ENCODE measurements around the gene TMEM161A. TPM values are rescaled to one million over a fixed set of nuclear protein-coding genes. Genes with fewer than 3 reads are reported as not detected.
"Not testable (repeated sequence)": the region's sequence is repeated elsewhere in the genome, so short reads cannot be mapped to it uniquely, and the experiment has no call there.

TMEM161A gene
- polyA plus RNA-seq, 3 donors = 14.3 to 22.5 (median 15.3) TPM

GRCh38 chr19:19139876-19140229 is 1.6 kb upstream of the TMEM161A start:
- H3K4me3 ChIP-seq (replicated peaks in 1 of 3; ENCODE audit: low read depth in 2 of 3, low read length in 3 of 3) = no peak overlapping the region
- H3K27me3 Mint-ChIP-seq (ENCODE audit: low read depth in 3 of 3) = peaks cover 8 to 11% (median 10%) of the 10 kb centered on the region in 3 donors

GRCh38 chr19:19137556-19138108 is 646 bp downstream of the TMEM161A start:
- Mint-ChIP-seq H3K27ac (peak overlapping the region in 4 of 7 donors; percentile 82 to 91 (median 87)), H3K27me3 (ENCODE audit: low read depth in 3 of 3) (peaks cover 8 to 10% (median 10%) of the 10 kb centered on the region in 3 donors), H3K9me3 (peaks cover 0 to 9% (median 2%) of the 10 kb centered on the region in 7 donors), H3K4me3 (peak overlapping the region; percentile 88 to 97), H3K36me3 (no peaks in the 10 kb centered on the region), H3K4me1 (peaks cover 28% of the 10 kb centered on the region)
- Histone ChIP-seq H3K27me3 (ENCODE audit: control insufficient read depth in 2 of 2, insufficient read depth in 2 of 2, low read length in 2 of 2) (no peaks in the 10 kb centered on the region), H3K4me1 (ENCODE audit: control insufficient read depth in 1 of 2, insufficient read depth in 2 of 2, low read length in 2 of 2) (peaks cover 19 to 21% of the 10 kb centered on the region in 2 donors), H3K9me3 (replicated peaks in 1 of 2; ENCODE audit: control insufficient read depth in 1 of 2, insufficient read depth in 1 of 2, low read length in 2 of 2) (peaks cover 0 to 5% of the 10 kb centered on the region in 2 donors), H3K79me2 (ENCODE audit: insufficient read depth, low read length) (no peaks in the 10 kb centered on the region), H4K20me1 (ENCODE audit: insufficient read depth, low read length) (no peaks in the 10 kb centered on the region), H2AFZ (ENCODE audit: insufficient read depth, low read depth, low read length, poor library complexity, severe bottlenecking) (peak overlapping the region; percentile 100), H3K4me2 (replicated peaks; ENCODE audit: extremely low read depth, low read length, poor library complexity, severe bottlenecking) (peak overlapping the region; percentile 95), H3K9ac (ENCODE audit: insufficient read depth, low read length, poor library complexity, severe bottlenecking) (peak overlapping the region; percentile 76), H3K4me3 (replicated peaks in 1 of 3; ENCODE audit: low read depth in 2 of 3, low read length in 3 of 3) (peak overlapping the region; percentile 29 to 79 (median 63)), H3K27ac (ENCODE audit: low read depth in 1 of 2, low read length in 2 of 2) (peak overlapping the region in 1 of 2 donors; percentile 76), H3K36me3 (replicated peaks in 1 of 2; ENCODE audit: control insufficient read depth in 1 of 2, insufficient read depth in 2 of 2, low read length in 2 of 2) (no peaks in the 10 kb centered on the region)
- no peak for TF ChIP-seq CTCF (IDR thresholded peaks at IDR 0.05)
- 33% methylated on average over 22 of the region's 25 CpGs for WGBS (ENCODE audit: insufficient coverage)
- intact Hi-C loops (cut with micrococcal nuclease) = loop anchor here (5.0 kb wide), 1 partner anchor 85 kb away; no protein-coding TSS in a partner anchor
- DNase-seq = no peak

More at GRCh38 chr19:19139876-19140229, 1.6 kb upstream of the TMEM161A start:
- Histone ChIP-seq H3K4me2 (replicated peaks; ENCODE audit: extremely low read depth, low read length, poor library complexity, severe bottlenecking) (no peak overlapping the region), H3K9me3 (replicated peaks in 1 of 2; ENCODE audit: control insufficient read depth in 1 of 2, insufficient read depth in 1 of 2, low read length in 2 of 2) (no peaks in the 10 kb centered on the region), H3K9ac (ENCODE audit: insufficient read depth, low read length, poor library complexity, severe bottlenecking) (no peak overlapping the region), H4K20me1 (ENCODE audit: insufficient read depth, low read length) (no peaks in the 10 kb centered on the region), H3K4me1 (ENCODE audit: control insufficient read depth in 1 of 2, insufficient read depth in 2 of 2, low read length in 2 of 2) (peaks cover 16 to 17% of the 10 kb centered on the region in 2 donors), H3K36me3 (replicated peaks in 1 of 2; ENCODE audit: control insufficient read depth in 1 of 2, insufficient read depth in 2 of 2, low read length in 2 of 2) (no peaks in the 10 kb centered on the region), H3K79me2 (ENCODE audit: insufficient read depth, low read length) (no peaks in the 10 kb centered on the region), H3K27me3 (ENCODE audit: control insufficient read depth in 2 of 2, insufficient read depth in 2 of 2, low read length in 2 of 2) (no peaks in the 10 kb centered on the region), H3K27ac (ENCODE audit: low read depth in 1 of 2, low read length in 2 of 2) (no peak overlapping the region), H2AFZ (ENCODE audit: insufficient read depth, low read depth, low read length, poor library complexity, severe bottlenecking) (no peak overlapping the region)
- no peak for DNase-seq
- TF ChIP-seq CTCF (IDR thresholded peaks at IDR 0.05) = peak; percentile 61
- no peaks in the 10 kb centered on the region for H3K36me3 Mint-ChIP-seq
- peaks cover 0 to 2% (median 0%) of the 10 kb centered on the region in 7 donors for H3K9me3 Mint-ChIP-seq
- peak overlapping the region in 1 of 7 donors; percentile 19 for H3K27ac Mint-ChIP-seq
- intact Hi-C loops (cut with micrococcal nuclease) = loop anchor here (5.0 kb wide), 1 partner anchor 88 kb away; no protein-coding TSS in a partner anchor
- no peak overlapping the region for H3K4me3 Mint-ChIP-seq
- H3K4me1 Mint-ChIP-seq = peaks cover 26% of the 10 kb centered on the region
- 36% methylated on average over 3 of the region's 5 CpGs for WGBS (ENCODE audit: insufficient coverage)

- Mint-ChIP-seq H3K4me1 (peaks cover 28% of the 10 kb centered on the region), H3K9me3 (peaks cover 10 to 26% (median 13%) of the 10 kb centered on the region in 7 donors)
- intact Hi-C loops (cut with micrococcal nuclease) = loop anchor here (5.0 kb wide), 1 partner anchor 83 kb away; no protein-coding TSS in a partner anchor
- H3K36me3 ChIP-seq (replicated peaks in 1 of 2; ENCODE audit: control insufficient read depth in 1 of 2, insufficient read depth in 2 of 2, low read length in 2 of 2); H3K79me2 ChIP-seq (ENCODE audit: insufficient read depth, low read length); H3K4me3 Mint-ChIP-seq; H4K20me1 ChIP-seq (ENCODE audit: insufficient read depth, low read length); H3K4me2 ChIP-seq (replicated peaks; ENCODE audit: extremely low read depth, low read length, poor library complexity, severe bottlenecking); H3K4me3 ChIP-seq (replicated peaks in 1 of 3; ENCODE audit: low read depth in 2 of 3, low read length in 3 of 3); DNase-seq; H3K27me3 ChIP-seq (ENCODE audit: control insufficient read depth in 2 of 2, insufficient read depth in 2 of 2, low read length in 2 of 2); H3K27ac Mint-ChIP-seq; H3K27ac ChIP-seq (ENCODE audit: low read depth in 1 of 2, low read length in 2 of 2); H3K9ac ChIP-seq (ENCODE audit: insufficient read depth, low read length, poor library complexity, severe bottlenecking); H3K27me3 Mint-ChIP-seq (ENCODE audit: low read depth in 3 of 3); H3K36me3 Mint-ChIP-seq; H2AFZ ChIP-seq (ENCODE audit: insufficient read depth, low read depth, low read length, poor library complexity, severe bottlenecking): not testable (repeated sequence)
- Histone ChIP-seq H3K9me3 (replicated peaks in 1 of 2; ENCODE audit: control insufficient read depth in 1 of 2, insufficient read depth in 1 of 2, low read length in 2 of 2) (peaks cover 9 to 15% of the 10 kb centered on the region in 2 donors), H3K4me1 (ENCODE audit: control insufficient read depth in 1 of 2, insufficient read depth in 2 of 2, low read length in 2 of 2) (peaks cover 19 to 21% of the 10 kb centered on the region in 2 donors)
- no CpG with 5 or more reads among the region's 6 CpGs for WGBS (ENCODE audit: insufficient coverage)
Observed at GRCh38 chr19:19135713-19136112, 2.6 kb downstream of the TMEM161A start.

Measured in CD14-positive monocyte (primary cell).